HCT116 (cell line): Measurements from ENCODE around the gene ACAP2. TPM values are rescaled to one million over a fixed set of nuclear protein-coding genes. Genes with fewer than 3 reads are reported as not detected.

ENCODE experiments used
- ATAC-seq: fragments of 200-7000 bp; cut with Tn5 transposase; 2 replicates; pipeline ENCODE4 v1.9.1; 2020; ENCODE audit warnings: mild to moderate bottlenecking, moderate library complexity
- BruUV-seq: library from RNA; stranded (reverse); fragments of 400-500 nt; replicated peaks from 2 replicates; lab custom pipeline; 2021; lab: Mats Ljungman, UMichigan
- CTCF ChIA-PET: fragments of 300-600 bp; sonication (Branson Sonifier 250); formaldehyde crosslinking; loops from one replicate; lab custom pipeline; 2021; ENCODE audit warnings: antibody characterized with exemption; lab: Charles Lee
- POLR2A ChIA-PET: fragments of 300-600, 350-600 bp; sonication (Branson Sonifier 250); formaldehyde crosslinking; loops from one replicate; lab custom pipeline; 2021; ENCODE audit warnings: antibody characterized with exemption; lab: Charles Lee
- RAD21 ChIA-PET, 2 experiments: fragments of 300-600 bp; sonication (Branson Sonifier 250); formaldehyde crosslinking; loops; one replicate each; lab custom pipeline; 2023; ENCODE audit warnings: low total read pairs in 2 of 2; ENCODE audit not compliant: uncharacterized antibody in 2 of 2, unreplicated experiment in 2 of 2, low non-redundant PET in 1 of 2; lab: Charles Lee
- DNase-seq: peaks from one replicate; pipeline ENCODE4 v3.0.0-alpha.2; 2010; ENCODE audit warnings: low read depth, low spot score
- H2AFZ ChIP-seq: fragments of 200-600 bp; shearing (Covaris generic), sonication (generic); 2 replicates; pipeline ENCODE4 v1.6.1; 2017; ENCODE audit warnings: low read depth, mixed run types, mixed read lengths, antibody characterized with exemption, low read length; ENCODE audit not compliant: poor library complexity, severe bottlenecking
- H3K27ac ChIP-seq: 2 replicates; pipeline ENCODE4 v1.5.1; 2012; ENCODE audit warnings: low read depth, low read length
- H3K27me3 ChIP-seq: fragments of 200-600 bp; sonication (generic); 2 replicates; pipeline ENCODE4 v1.6.1; 2016; ENCODE audit warnings: mixed run types, low read length, mixed read lengths; ENCODE audit not compliant: insufficient read depth
- H3K36me3 ChIP-seq, 2 experiments: fragments of 200-500 bp in 1 of 2; fragments of 200-600 bp in 1 of 2; sonication (Bioruptor generic) in 1 of 2; sonication (generic) in 1 of 2; 2 replicates each; pipeline versions ENCODE4 v1.5.1 to v1.6.1; 2014 to 2016; ENCODE audit warnings: low read length in 2 of 2, inconsistent platforms in 1 of 2, mixed read lengths in 1 of 2, mixed run types in 1 of 2; ENCODE audit not compliant: insufficient read depth in 2 of 2, control insufficient read depth in 1 of 2
- H3K4me1 ChIP-seq, 2 experiments: fragments of 200-600 bp in 1 of 2; sonication (generic) in 1 of 2; 2 replicates each; pipeline versions ENCODE4 v1.5.1 to v1.6.1; 2012 to 2017; ENCODE audit warnings: low read length in 2 of 2, inconsistent platforms in 1 of 2, mild to moderate bottlenecking in 1 of 2, mixed read lengths in 1 of 2, mixed run types in 1 of 2, moderate library complexity in 1 of 2; ENCODE audit not compliant: insufficient read depth in 2 of 2, control insufficient read depth in 1 of 2
- H3K4me2 ChIP-seq: fragments of 200-600 bp; sonication (generic); 2 replicates; pipeline ENCODE4 v1.6.1; 2017; ENCODE audit warnings: mixed run types, low read length, mixed read lengths
- H3K4me3 ChIP-seq, 2 experiments: fragments of 200-600 bp in 1 of 2; sonication (generic) in 1 of 2; replicated peaks in 1 of 2; 2 replicates each; pipeline ENCODE4 v1.5.1; 2011 to 2016; ENCODE audit warnings: low read length in 2 of 2, control low read depth in 1 of 2, low read depth in 1 of 2, mild to moderate bottlenecking in 1 of 2, mixed read lengths in 1 of 2, mixed run types in 1 of 2
- H3K79me2 ChIP-seq: fragments of 200-600 bp; sonication (generic); 2 replicates; pipeline ENCODE4 v1.6.1; 2017; ENCODE audit warnings: mild to moderate bottlenecking, mixed run types, low read length, moderate library complexity, mixed read lengths; ENCODE audit not compliant: insufficient read depth
- H3K9ac ChIP-seq: fragments of 200-600 bp; sonication (generic); 2 replicates; pipeline ENCODE4 v1.6.1; 2016; ENCODE audit warnings: low read length, mixed read lengths
- H3K9me2 ChIP-seq: fragments of 200-600 bp; sonication (generic), shearing (Covaris generic); 2 replicates; pipeline ENCODE4 v1.6.1; 2017; ENCODE audit warnings: mixed run types, mild to moderate bottlenecking, moderate library complexity; ENCODE audit not compliant: insufficient read depth
- H3K9me3 ChIP-seq, 2 experiments: fragments of 200-500 bp in 1 of 2; fragments of 200-600 bp in 1 of 2; sonication (Bioruptor generic) in 1 of 2; sonication (generic) in 1 of 2; 2 replicates each; pipeline ENCODE4 v1.6.1; 2014 to 2017; ENCODE audit warnings: low read length in 2 of 2, mixed read lengths in 2 of 2, inconsistent platforms in 1 of 2, low read depth in 1 of 2, mild to moderate bottlenecking in 1 of 2, mixed run types in 1 of 2, moderate library complexity in 1 of 2; ENCODE audit not compliant: control insufficient read depth in 1 of 2, insufficient read depth in 1 of 2
- H4K20me1 ChIP-seq: fragments of 200-600 bp; sonication (generic), shearing (Covaris generic); 2 replicates; pipeline ENCODE4 v1.6.1; 2017; ENCODE audit warnings: mixed run types, mild to moderate bottlenecking, moderate library complexity; ENCODE audit not compliant: insufficient read depth
- ATF3 ChIP-seq: IDR thresholded peaks from 2 replicates; pipeline ENCODE4 v1.6.1; 2012
- CBX3 ChIP-seq: IDR thresholded peaks from 2 replicates; pipeline ENCODE4 v1.6.1; 2012; ENCODE audit warnings: low read depth
- CTCF ChIP-seq, 3 experiments: fragments of 200-600 bp in 1 of 3; sonication (generic) in 1 of 3; IDR thresholded peaks in 2 of 3; conservative IDR thresholded peaks in 1 of 3; 2 replicates each; pipeline ENCODE4 v1.5.1; 2012 to 2017; ENCODE audit warnings: low read depth in 2 of 3, low read length in 2 of 3, antibody characterized with exemption in 1 of 3, borderline replicate concordance in 1 of 3, control low read depth in 1 of 3, mild to moderate bottlenecking in 1 of 3, mixed read lengths in 1 of 3, mixed run types in 1 of 3, moderate library complexity in 1 of 3; ENCODE audit not compliant: insufficient read depth in 1 of 3
- EGR1 ChIP-seq: IDR thresholded peaks from 2 replicates; pipeline ENCODE4 v1.6.1; 2012; ENCODE audit warnings: low read depth
- ELF1 ChIP-seq: IDR thresholded peaks from 2 replicates; pipeline ENCODE4 v1.6.1; 2012; ENCODE audit warnings: low read depth, borderline replicate concordance
- EZH2 ChIP-seq: fragments of 200-600 bp; sonication (generic); IDR thresholded peaks from 2 replicates; pipeline ENCODE4 v1.6.1; 2017; ENCODE audit warnings: antibody characterized with exemption, mixed run types
- EZH2phosphoT487 ChIP-seq: fragments of 200-600 bp; IDR thresholded peaks from 2 replicates; pipeline ENCODE4 v1.6.1; 2018; ENCODE audit warnings: antibody characterized with exemption, borderline replicate concordance
- FOSL1 ChIP-seq: IDR thresholded peaks from 2 replicates; pipeline ENCODE4 v1.6.1; 2012; ENCODE audit warnings: low read depth
- JUND ChIP-seq: IDR thresholded peaks from 2 replicates; pipeline ENCODE4 v1.6.1; 2012
- POLR2A ChIP-seq: IDR thresholded peaks from 2 replicates; pipeline ENCODE4 v1.7.0; 2011; ENCODE audit warnings: borderline replicate concordance; ENCODE audit not compliant: insufficient read depth, insufficient read length; ENCODE audit errors: extremely low read depth
- POLR2AphosphoS5 ChIP-seq: IDR thresholded peaks from 2 replicates; pipeline ENCODE4 v1.6.1; 2011; ENCODE audit warnings: mild to moderate bottlenecking, low read depth, low read length, moderate library complexity
- RAD21 ChIP-seq: IDR thresholded peaks from 2 replicates; pipeline ENCODE4 v1.6.1; 2012; ENCODE audit warnings: low read depth, mild to moderate bottlenecking
- SIN3A ChIP-seq: IDR thresholded peaks from 2 replicates; pipeline ENCODE4 v1.6.1; 2012; ENCODE audit warnings: low read depth
- SP1 ChIP-seq: IDR thresholded peaks from 2 replicates; pipeline ENCODE4 v1.6.1; 2012; ENCODE audit warnings: low read depth
- SRF ChIP-seq: IDR thresholded peaks from 2 replicates; pipeline ENCODE4 v1.6.1; 2012; ENCODE audit warnings: low read depth
- YY1 ChIP-seq: IDR thresholded peaks from 2 replicates; pipeline ENCODE4 v1.6.1; 2011; ENCODE audit warnings: low read length, low read depth, moderate library complexity, mild to moderate bottlenecking; ENCODE audit not compliant: insufficient replicate concordance; ENCODE audit errors: extremely low read depth
- ZNF274 ChIP-seq: fragments of 200-500 bp; sonication (Bioruptor generic); IDR thresholded peaks from 2 replicates; pipeline ENCODE4 v1.6.1; 2014; ENCODE audit warnings: mild to moderate bottlenecking, low read depth, low read length, inconsistent platforms
- intact Hi-C: fragments of 100-400 bp; cut with micrococcal nuclease; formaldehyde crosslinking; loops from 2 replicates; pipeline ENCODE4 v1.10.0; 2022
- total RNA-seq: library from RNA; stranded (reverse); gene quantifications from one replicate; pipeline ENCODE4 v1.2.1, GENCODE V29; 2021; ENCODE audit not compliant: unreplicated experiment

Gene ACAP2
- total RNA-seq, 1 experiment from 2014 or later, result 43.0 TPM

- BruUV-seq, result no TSS peak
- ChIA-PET RAD21 (no interaction called here), POLR2A (no interaction called here), CTCF (no interaction called here)
- Histone ChIP-seq H3K79me2 (no peaks in the 10 kb centered on the region), H4K20me1 (no peaks in the 10 kb centered on the region), H3K4me2 (no peak overlapping the region), H3K9me3 (no peaks in the 10 kb centered on the region), H3K36me3 (no peaks in the 10 kb centered on the region), H3K4me3 (no peak overlapping the region), H3K9ac (no peak overlapping the region), H3K27ac (no peak overlapping the region), H3K9me2 (no peaks in the 10 kb centered on the region), H3K27me3 (no peaks in the 10 kb centered on the region), H2AFZ (no peak overlapping the region), H3K4me1 (no peaks in the 10 kb centered on the region)
- DNase-seq (no peak), ATAC-seq (no peak)
- no peak for TF ChIP-seq POLR2A
- no peak for TF ChIP-seq SRF
- TF ChIP-seq JUND, result no peak
- no peak for TF ChIP-seq CBX3
- intact Hi-C loops, result no loop called here
Observed at GRCh38 chr3:195226445-195226844, 216.4 kb downstream of the ACAP2 start.

GRCh38 chr3:195224980-195225580 lies 217.7 kb downstream of the ACAP2 start:
- DNase-seq, result no peak
- Histone ChIP-seq H3K4me2 (no peak overlapping the region), H3K36me3 (no peaks in the 10 kb centered on the region), H3K79me2 (no peaks in the 10 kb centered on the region), H4K20me1 (no peaks in the 10 kb centered on the region), H3K4me1 (no peaks in the 10 kb centered on the region), H3K9me3 (no peaks in the 10 kb centered on the region), H3K9me2 (no peaks in the 10 kb centered on the region), H3K4me3 (no peak overlapping the region), H2AFZ (no peak overlapping the region), H3K9ac (no peak overlapping the region), H3K27ac (no peak overlapping the region), H3K27me3 (no peaks in the 10 kb centered on the region)
- ATAC-seq, result no peak
- ChIA-PET RAD21 (no interaction called here), CTCF (no interaction called here), POLR2A (interaction anchor here (0.6 kb wide), 1 partner anchor 28 kb away, joined by 4 read pairs; no protein-coding TSS in a partner anchor)
- intact Hi-C loops, result no loop called here
- no TSS peak for BruUV-seq
- TF ChIP-seq ZNF274 (no peak), YY1 (no peak), SIN3A (no peak), SP1 (no peak), RAD21 (no peak), EZH2 (no peak), ELF1 (no peak), EGR1 (no peak), CTCF (IDR thresholded peaks at IDR 0.05 in 2 of 3, conservative IDR thresholded peaks at IDR 0.05 in 1 of 3; ENCODE audit: borderline replicate concordance in 1 of 3, insufficient read depth in 1 of 3, low read depth in 2 of 3, low read length in 2 of 3) (no peak), SRF (no peak), ATF3 (no peak), POLR2AphosphoS5 (no peak), FOSL1 (no peak), JUND (no peak), CBX3 (no peak), POLR2A (no peak), EZH2phosphoT487 (no peak)
